ENCODE results near the gene GZMB. TPM values are rescaled to one million over a fixed set of nuclear protein-coding genes. Genes with fewer than 3 reads are reported as not detected.
"Not testable (repeated sequence)": the region's sequence is repeated elsewhere in the genome, so short reads cannot be mapped to it uniquely, and the experiment has no call there.

The GZMB gene
- total RNA-seq, 1 donor from 2014 or later, result 4,487 TPM

DNA sequence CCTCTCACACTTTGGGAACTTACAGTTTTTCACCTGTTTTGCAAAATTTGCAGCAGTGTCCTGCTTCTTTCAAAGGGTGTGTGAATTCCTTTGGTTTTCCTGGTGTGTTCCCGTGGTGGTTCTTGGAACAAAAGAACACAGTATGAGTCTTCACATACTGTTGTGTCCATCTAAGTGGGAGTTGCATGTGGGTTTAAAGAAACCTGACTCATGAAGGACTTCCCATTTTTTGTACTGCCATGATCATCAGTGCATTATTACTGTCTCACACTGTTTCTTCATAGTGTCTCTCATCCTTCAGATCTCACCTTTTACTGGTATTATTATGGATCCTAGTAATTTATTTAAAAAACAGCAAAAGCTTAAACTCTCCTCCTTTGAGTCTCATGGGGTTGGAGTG, 20.7 kb downstream of the GZMB start:
- Mint-ChIP-seq H3K27me3 (no peaks in the 10 kb centered on the region), H3K27ac (peak overlapping the region; percentile 51), H3K9me3 (peaks cover 6% of the 10 kb centered on the region), H3K36me3 (ENCODE audit: low read depth) (no peaks in the 10 kb centered on the region), H3K4me3 (no peak overlapping the region), H3K4me1 (peaks cover 50% of the 10 kb centered on the region)
- DNase-seq, result no peak
- intact Hi-C loops (cut with micrococcal nuclease), result no loop called here

DNA sequence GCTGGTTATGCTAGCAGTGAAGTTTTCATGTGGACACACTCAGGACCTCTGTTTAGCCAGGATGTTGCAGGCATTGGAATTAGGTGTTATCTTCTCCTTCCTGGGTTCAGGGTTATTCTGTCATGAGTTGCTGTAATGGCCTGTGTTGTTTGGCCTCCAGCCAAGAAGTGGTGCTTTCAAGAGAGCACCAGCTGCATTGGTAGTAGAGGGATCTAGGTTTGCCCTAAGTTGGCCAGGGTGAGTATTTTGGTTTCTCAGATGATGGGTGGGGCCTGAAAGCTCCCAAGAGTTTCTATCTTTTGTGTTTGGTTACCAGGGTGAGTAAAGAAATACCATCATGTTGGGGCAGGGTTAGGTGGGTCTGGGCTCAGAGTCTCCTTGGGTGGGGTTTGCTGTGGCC, 21.8 kb downstream of the GZMB start:
- peaks cover 61% of the 10 kb centered on the region for H3K4me1 Mint-ChIP-seq
- intact Hi-C loops (cut with micrococcal nuclease), result no loop called here
- DNase-seq, result peak; percentile 55
- H3K4me3 Mint-ChIP-seq, result no peak overlapping the region
- H3K36me3 Mint-ChIP-seq (ENCODE audit: low read depth), result peaks cover 2% of the 10 kb centered on the region
- H3K27me3 Mint-ChIP-seq, result no peaks in the 10 kb centered on the region
- H3K9me3 Mint-ChIP-seq, result peaks cover 3% of the 10 kb centered on the region
- H3K27ac Mint-ChIP-seq, result no peak overlapping the region

DNA sequence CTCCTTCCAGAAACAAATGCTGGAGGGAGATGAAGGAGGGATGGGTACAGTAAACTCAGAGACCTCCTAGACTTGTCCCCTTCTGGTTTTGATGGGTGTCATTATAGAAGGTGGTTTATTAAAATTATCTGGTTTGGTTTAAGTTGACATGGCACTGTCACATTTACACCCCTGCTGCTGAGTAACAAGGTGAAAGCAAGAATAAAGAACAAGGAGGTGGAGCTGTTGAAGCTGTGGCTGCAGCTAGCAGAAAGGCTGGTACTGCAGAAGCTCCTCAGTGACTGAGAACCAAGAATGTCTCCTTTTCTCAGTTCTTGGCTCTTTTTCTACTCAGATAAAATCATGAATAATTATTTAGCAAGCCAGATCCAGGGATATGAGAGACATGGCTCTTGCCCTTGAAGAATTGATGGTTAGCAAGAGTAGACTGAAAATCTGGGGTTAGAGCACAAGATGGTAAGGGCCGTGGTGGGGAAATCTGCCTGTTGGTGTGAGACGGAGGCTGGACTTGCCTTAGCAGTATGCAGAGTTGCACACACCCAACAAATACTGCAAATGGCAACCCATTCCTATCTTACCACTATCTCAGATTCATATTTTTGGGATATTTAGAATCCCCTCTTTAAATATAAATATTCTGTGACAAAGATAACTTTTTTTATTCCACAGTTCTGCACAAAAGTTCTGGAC, 24.2 kb downstream of the GZMB start, which contains the start of gene GZMH:
GZMH (minus strand) TSS at position 31 of the 690 bp plus-strand sequence. CDS start 72 bp downstream, outside the sequence.
- peak; percentile 65 for DNase-seq
- H3K27ac Mint-ChIP-seq, result peak within 1 kb of the TSS; percentile 79
- no peaks in the 10 kb centered on the region for H3K27me3 Mint-ChIP-seq
- intact Hi-C loops (cut with micrococcal nuclease), result loop anchor here (1.0 kb wide), 2 partner anchors 25 to 70 kb away; partner anchors contain the start of gene GZMB
- H3K4me1 Mint-ChIP-seq, result peaks cover 80% of the 10 kb centered on the region
- peaks cover 2% of the 10 kb centered on the region for H3K36me3 Mint-ChIP-seq (ENCODE audit: low read depth)
- H3K9me3 Mint-ChIP-seq, result peaks cover 3% of the 10 kb centered on the region
- H3K4me3 Mint-ChIP-seq, result peak within 1 kb of the TSS; percentile 67

DNA sequence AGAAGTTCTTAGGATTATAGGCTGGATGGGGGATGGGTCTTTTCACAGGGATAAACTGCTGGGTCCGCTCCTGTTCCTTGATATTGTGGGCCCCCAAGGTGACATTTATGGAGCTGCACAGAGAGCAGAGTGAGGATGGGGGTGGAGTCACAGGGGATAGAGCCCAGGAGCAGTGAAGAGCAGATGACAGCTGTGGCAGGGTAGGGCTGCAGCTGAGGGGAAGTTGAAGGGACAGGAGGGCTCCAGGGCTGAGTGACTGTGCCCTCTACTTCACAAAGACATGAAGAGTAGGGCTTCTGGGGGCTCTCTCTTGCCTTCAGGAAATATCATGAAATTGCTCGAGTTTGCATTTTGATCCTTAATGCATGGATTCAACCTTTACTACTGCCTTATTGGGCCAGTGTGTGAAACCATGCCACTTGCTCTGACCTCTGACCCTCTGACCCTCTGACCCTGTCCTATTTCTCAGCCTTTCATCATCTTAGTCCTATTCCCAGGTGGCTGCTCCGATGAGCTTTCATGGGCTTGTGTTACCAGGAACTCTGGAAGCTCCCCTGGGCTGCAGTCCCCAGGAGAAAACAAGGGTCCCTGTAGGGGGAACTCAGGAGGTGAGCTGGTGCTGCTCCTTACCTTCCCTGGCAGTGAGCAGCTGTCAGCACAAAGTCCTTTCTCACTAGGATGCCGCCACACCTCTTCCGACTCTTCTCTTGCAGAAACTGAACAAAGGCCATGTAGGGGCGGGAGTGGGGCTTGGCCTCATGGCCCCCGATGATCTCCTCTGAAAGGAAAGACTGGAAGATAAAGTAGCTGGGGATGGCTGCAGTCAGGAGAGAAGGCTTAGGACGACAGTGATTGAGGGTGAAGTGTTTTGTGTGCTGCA, 26.1 kb downstream of the GZMB start:
- peak; percentile 62 for DNase-seq
- H3K4me1 Mint-ChIP-seq, result peaks cover 70% of the 10 kb centered on the region
- H3K27ac Mint-ChIP-seq, result peak overlapping the region; percentile 91
- peak overlapping the region; percentile 78 for H3K4me3 Mint-ChIP-seq
- peaks cover 2% of the 10 kb centered on the region for H3K36me3 Mint-ChIP-seq (ENCODE audit: low read depth)
- intact Hi-C loops (cut with micrococcal nuclease), result no loop called here
- peaks cover 2% of the 10 kb centered on the region for H3K9me3 Mint-ChIP-seq
- H3K27me3 Mint-ChIP-seq, result no peaks in the 10 kb centered on the region

DNA sequence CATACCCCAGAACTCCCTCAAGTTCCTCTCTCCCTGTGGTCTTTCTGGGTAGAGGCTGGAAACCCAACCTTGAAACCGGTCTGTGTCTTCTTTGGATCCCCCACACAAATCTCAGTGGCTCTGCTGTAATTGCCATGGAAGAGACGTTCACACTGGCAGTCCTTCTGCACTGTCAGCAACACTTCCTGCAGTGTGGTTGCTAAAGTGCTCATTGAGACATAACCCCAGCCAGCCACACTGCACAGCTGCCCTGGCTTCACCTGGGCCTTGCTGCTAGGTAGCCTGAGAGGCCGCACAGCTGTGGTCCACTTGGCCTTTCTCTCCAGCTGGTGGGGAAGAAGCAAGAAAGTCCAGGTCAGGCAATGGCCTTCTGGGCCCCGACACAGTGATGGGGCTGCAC, 26.9 kb downstream of the GZMB start:
- Mint-ChIP-seq H3K4me1 (peaks cover 62% of the 10 kb centered on the region), H3K9me3 (no peaks in the 10 kb centered on the region), H3K36me3 (ENCODE audit: low read depth) (peaks cover 2% of the 10 kb centered on the region), H3K27me3 (no peaks in the 10 kb centered on the region), H3K27ac (peak overlapping the region; percentile 91), H3K4me3 (peak overlapping the region; percentile 78)
- peak; percentile 75 for DNase-seq
- intact Hi-C loops (cut with micrococcal nuclease), result no loop called here

DNA sequence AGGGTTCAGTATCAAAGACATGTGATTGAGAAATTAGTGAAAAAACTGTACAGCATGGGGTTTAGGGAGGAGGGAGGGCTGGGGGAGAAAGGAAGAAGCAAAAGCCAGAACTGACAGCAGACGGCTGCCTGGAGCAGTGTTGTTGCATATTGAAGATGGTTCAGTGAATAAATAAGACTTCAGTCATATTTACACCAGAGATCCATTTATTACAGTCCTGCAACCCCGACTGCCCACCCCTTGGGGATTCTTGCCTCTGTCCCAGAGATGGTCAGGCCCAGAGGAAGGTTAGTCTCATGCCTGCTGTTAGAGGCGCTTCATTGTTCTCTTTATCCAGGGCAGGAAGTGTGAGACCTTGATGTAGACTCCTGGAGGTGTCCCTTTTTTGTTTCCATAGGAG, 27.7 kb downstream of the GZMB start:
- Mint-ChIP-seq H3K4me1 (peaks cover 56% of the 10 kb centered on the region), H3K27ac (peak overlapping the region; percentile 91), H3K36me3 (ENCODE audit: low read depth) (peaks cover 2% of the 10 kb centered on the region), H3K9me3 (no peaks in the 10 kb centered on the region), H3K4me3 (peak overlapping the region; percentile 78), H3K27me3 (no peaks in the 10 kb centered on the region)
- peak; percentile 61 for DNase-seq
- intact Hi-C loops (cut with micrococcal nuclease), result no loop called here

DNA sequence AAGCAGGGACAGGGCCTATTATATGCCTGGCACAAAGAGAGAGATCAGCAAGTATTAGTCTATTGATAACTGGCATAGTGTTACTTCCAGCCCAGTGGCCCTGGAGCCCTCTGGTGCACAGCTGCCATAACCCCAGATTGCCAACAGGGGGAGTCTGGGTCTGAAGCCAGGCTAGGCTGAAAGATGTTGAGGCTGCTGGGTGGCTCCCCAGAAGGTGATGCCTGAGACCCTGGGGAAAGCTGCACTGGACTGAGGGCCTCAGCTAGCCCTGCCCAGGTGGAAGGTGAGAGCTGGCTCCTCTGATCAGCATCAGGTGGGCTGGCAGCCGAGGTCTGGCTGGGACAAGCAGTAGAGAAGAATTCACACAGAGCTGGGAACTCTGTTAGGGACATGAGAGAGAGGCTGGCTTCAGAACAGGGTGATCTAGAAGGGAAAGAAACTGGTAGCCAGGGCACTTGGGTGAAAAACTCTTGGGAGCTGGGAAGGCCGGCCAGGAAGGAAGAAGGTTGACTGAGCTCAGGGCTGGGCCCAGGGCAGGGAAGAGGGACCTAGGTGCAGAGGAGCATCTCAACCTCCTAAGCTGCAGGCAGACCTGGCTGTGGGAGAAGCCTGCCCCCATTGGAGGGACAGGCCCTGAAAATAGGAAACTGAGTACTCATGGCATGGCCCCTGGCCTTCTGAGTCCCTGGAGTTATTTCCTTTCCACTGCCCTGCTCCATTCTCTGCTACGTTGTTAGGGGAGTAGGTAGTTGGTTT, 28.4 kb downstream of the GZMB start:
- DNase-seq, result peak; percentile 93
- intact Hi-C loops (cut with micrococcal nuclease), result loop anchor here (1.0 kb wide), 2 partner anchors 69 to 74 kb away; no protein-coding TSS in a partner anchor
- Mint-ChIP-seq H3K27me3 (no peaks in the 10 kb centered on the region), H3K4me3 (peak overlapping the region; percentile 78), H3K4me1 (peaks cover 56% of the 10 kb centered on the region), H3K9me3 (peaks cover 3% of the 10 kb centered on the region), H3K27ac (peak overlapping the region; percentile 91), H3K36me3 (ENCODE audit: low read depth) (peaks cover 2% of the 10 kb centered on the region)

DNA sequence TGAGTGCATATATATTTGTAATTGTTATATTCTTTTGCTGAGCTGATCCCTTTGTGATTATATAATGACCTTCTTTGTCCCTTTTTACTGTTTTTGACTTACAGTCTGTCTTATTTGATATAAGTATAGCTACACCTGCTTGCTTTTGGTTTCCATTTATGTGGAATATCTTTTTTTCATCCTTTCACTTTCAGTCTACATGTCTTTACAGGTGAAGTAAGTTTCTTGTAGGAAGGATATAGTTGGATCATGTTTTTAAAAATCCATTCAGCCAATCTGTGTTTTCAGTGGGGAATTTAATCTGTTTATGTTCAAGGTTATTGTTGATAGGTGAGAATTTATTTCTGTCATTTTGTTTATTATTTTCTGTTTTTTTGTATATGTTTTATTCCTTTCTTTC, 36.6 kb downstream of the GZMB start:
- Mint-ChIP-seq H3K4me3 (no peak overlapping the region), H3K36me3 (ENCODE audit: low read depth) (peaks cover 5% of the 10 kb centered on the region), H3K9me3 (peaks cover 23% of the 10 kb centered on the region), H3K27me3 (peaks cover 12% of the 10 kb centered on the region), H3K27ac (no peak overlapping the region), H3K4me1 (peaks cover 10% of the 10 kb centered on the region)
- DNase-seq, result no peak
- intact Hi-C loops (cut with micrococcal nuclease), result loop anchor here (5.0 kb wide), 1 partner anchor 35 kb away; the partner anchor contains the start of gene GZMB

DNA sequence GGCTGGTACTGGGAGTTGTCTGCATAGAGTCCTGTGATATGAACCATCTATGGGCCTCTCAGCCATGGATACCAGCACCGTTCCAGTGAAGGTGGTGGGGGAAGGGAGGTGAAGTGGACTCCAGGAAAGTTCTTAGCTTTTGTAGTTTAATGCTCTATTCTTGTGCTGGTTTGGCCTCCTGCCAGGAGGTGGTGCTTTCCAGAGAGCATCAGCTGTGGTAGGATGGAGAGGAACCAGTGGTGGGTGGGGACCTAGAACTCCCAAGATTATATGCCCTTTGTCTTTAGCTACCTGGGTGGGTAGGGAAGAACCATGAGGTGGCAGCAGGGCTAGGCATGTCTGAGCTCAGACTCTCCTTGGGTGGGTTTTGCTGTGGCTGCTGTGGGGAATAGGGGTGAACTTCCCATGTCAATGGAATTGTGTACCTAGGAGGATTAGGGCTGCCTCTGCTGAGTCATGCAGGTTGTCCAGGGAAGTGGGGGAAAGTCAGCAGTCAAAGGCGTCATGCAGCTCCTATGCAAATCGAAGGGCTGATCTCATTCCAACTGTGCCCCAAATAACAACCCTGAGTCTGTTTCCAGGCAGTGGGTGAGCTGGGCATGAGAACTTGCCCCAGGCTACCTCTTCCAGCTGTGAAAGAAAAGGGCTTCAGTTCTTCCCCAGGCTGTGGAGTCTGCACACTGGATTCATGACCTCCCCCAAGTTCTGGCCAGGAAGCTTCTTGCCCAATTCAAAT, 38.7 kb downstream of the GZMB start:
- H3K4me3 Mint-ChIP-seq, result no peak overlapping the region
- peaks cover 29% of the 10 kb centered on the region for H3K9me3 Mint-ChIP-seq
- H3K27ac Mint-ChIP-seq, result peak overlapping the region; percentile 11
- intact Hi-C loops (cut with micrococcal nuclease), result loop anchor here (5.0 kb wide), 1 partner anchor 37 kb away; the partner anchor contains the start of gene GZMB
- peaks cover 24% of the 10 kb centered on the region for H3K27me3 Mint-ChIP-seq
- DNase-seq, result no peak
- H3K4me1 Mint-ChIP-seq, result peaks cover 10% of the 10 kb centered on the region
- peaks cover 5% of the 10 kb centered on the region for H3K36me3 Mint-ChIP-seq (ENCODE audit: low read depth)

DNA sequence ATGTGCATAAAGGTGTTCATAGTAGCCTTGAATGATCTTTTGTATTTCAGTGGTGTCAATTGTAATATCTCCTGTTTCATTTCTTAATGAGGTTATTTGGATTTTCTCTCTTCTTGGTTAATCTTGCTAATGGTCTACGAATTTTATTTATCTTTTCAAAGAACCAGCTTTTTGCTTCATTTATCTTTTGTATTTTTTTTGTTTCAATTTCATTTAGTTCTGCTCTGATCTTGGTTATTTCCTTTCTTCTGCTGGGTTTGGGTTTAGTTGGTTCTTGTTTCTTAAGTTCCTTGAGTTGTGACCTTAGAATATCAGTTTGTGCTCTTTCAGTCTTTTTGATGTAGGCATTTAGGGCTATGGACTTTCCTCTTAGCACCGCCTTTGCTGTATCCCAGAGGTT, 43.0 kb downstream of the GZMB start:
- H3K27ac Mint-ChIP-seq; H3K36me3 Mint-ChIP-seq (ENCODE audit: low read depth); intact Hi-C loops (cut with micrococcal nuclease); H3K4me3 Mint-ChIP-seq; DNase-seq; H3K4me1 Mint-ChIP-seq: not testable (repeated sequence)
- Mint-ChIP-seq H3K27me3 (peaks cover 18% of the 10 kb centered on the region), H3K9me3 (peaks cover 24% of the 10 kb centered on the region)

DNA sequence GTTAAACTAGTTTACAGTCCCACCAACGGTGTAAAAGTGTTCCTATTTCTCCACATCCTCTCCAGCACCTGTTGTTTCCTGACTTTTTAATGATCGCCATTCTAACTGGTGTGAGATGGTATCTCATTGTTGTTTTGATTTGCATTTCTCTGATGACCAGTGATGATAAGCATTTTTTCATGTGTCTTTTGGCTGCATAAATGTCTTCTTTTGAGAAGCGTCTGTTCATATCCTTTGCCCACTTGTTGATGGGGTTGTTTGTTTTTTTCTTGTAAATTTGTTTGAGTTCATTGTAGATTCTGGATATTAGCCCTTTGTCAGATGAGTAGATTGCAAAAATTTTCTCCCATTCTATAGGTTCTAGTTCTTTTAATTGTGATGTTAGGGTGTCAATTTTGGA, 49.6 kb downstream of the GZMB start:
- peaks cover 13% of the 10 kb centered on the region for H3K9me3 Mint-ChIP-seq
- not testable (repeated sequence) for H3K4me3 Mint-ChIP-seq

More for the DNA sequence above, 49.6 kb downstream of the GZMB start:
- H3K36me3 Mint-ChIP-seq (ENCODE audit: low read depth); intact Hi-C loops (cut with micrococcal nuclease); H3K4me1 Mint-ChIP-seq; DNase-seq; H3K27me3 Mint-ChIP-seq; H3K27ac Mint-ChIP-seq: not testable (repeated sequence)
